ENCODE measurements around the gene ZPLD1.

Gene ZPLD1

DNA sequence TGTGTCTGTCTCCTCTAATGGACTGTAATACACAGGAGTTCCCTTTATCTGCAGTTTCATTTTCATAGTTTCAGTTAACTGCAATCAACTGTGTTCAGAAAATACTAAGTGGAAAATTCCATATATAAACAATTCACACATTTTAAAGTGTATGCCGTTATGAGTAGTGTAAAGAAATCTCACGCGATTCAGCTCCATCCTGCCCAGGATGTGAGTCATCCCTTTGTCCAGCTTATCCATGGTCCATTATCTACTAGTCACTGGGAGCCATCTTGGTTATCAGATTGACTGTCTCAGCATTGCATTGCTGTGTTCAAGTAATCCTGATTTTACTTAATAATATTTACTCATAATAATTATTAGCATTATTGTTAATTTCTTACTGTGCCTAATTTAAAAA lies 14.5 kb downstream of the ZPLD1 start:
- H3K9me3 Mint-ChIP-seq = no peaks in the 10 kb centered on the region
- no peak overlapping the region for H3K4me3 Mint-ChIP-seq
- no peak overlapping the region for H3K27ac Mint-ChIP-seq
- H3K27me3 Mint-ChIP-seq = peaks cover 2% of the 10 kb centered on the region
- no peak for ATAC-seq
- DNase-seq = no peak
- no peaks in the 10 kb centered on the region for H3K4me1 Mint-ChIP-seq
- H3K36me3 Mint-ChIP-seq (ENCODE audit: low read depth) = no peaks in the 10 kb centered on the region

DNA sequence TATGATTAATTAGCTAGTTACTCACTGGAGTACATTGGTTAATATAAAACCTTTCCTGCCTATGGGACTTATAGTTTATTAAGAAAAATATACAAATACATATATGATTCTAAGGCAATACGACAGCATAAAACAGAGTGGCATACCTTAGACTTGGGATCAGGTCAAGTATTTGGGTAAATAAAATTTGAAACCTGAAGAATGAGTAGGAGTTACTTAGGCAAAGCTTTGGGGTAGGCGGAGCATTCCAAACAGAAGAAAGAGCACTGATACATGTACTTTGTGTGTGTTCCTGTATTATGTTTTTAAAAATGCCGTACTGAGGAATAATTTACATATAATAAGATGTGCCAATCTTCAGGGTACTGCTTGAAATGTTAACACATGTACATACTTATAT lies 15.1 kb downstream of the ZPLD1 start:
- Mint-ChIP-seq H3K9me3 (no peaks in the 10 kb centered on the region), H3K36me3 (ENCODE audit: low read depth) (no peaks in the 10 kb centered on the region), H3K27ac (no peak overlapping the region), H3K4me3 (no peak overlapping the region), H3K27me3 (peaks cover 2% of the 10 kb centered on the region), H3K4me1 (no peaks in the 10 kb centered on the region)
- ATAC-seq (no peak), DNase-seq (no peak)

GRCh38 chr3:102450976-102451375 lies 16.2 kb downstream of the ZPLD1 start:
- peaks cover 5% of the 10 kb centered on the region for H3K27me3 Mint-ChIP-seq
- no peak overlapping the region for H3K27ac Mint-ChIP-seq
- no peak for ATAC-seq
- H3K4me3 Mint-ChIP-seq = no peak overlapping the region
- H3K36me3 Mint-ChIP-seq (ENCODE audit: low read depth) = no peaks in the 10 kb centered on the region
- no peaks in the 10 kb centered on the region for H3K4me1 Mint-ChIP-seq
- DNase-seq = no peak
- no peaks in the 10 kb centered on the region for H3K9me3 Mint-ChIP-seq

DNA sequence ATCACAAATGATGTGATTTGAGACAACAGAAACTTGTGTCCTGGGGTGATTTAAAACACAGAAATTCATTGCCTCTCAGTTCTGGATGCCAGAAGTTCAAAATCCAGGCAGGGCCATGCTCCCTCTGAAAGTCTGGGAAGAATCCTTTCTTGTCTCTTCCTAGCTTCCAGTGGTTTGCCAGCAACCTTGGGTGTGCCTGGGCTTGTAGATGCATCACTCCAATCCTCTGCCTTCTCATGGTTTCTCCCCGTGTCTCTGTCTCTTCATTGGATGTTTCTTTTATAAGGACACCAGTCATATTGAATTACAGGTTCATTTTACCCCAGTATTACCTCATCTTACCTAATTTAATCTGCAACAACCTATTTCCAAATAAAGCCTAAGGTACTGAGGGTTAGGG lies 16.7 kb downstream of the ZPLD1 start:
- Mint-ChIP-seq H3K27ac (no peak overlapping the region), H3K4me1 (no peaks in the 10 kb centered on the region), H3K36me3 (ENCODE audit: low read depth) (no peaks in the 10 kb centered on the region), H3K9me3 (no peaks in the 10 kb centered on the region), H3K4me3 (no peak overlapping the region), H3K27me3 (peaks cover 5% of the 10 kb centered on the region)
- DNase-seq (no peak), ATAC-seq (no peak)

- Mint-ChIP-seq H3K36me3 (ENCODE audit: low read depth) (no peaks in the 10 kb centered on the region), H3K9me3 (no peaks in the 10 kb centered on the region), H3K27me3 (peaks cover 2% of the 10 kb centered on the region), H3K4me3 (no peak overlapping the region), H3K27ac (no peak overlapping the region), H3K4me1 (no peaks in the 10 kb centered on the region)
- DNase-seq (no peak), ATAC-seq (no peak)
Measured at GRCh38 chr3:102454181-102454580, 19.4 kb downstream of the ZPLD1 start.

GRCh38 chr3:102457644-102458043 lies 22.8 kb downstream of the ZPLD1 start:
- Mint-ChIP-seq H3K4me1 (no peaks in the 10 kb centered on the region), H3K27me3 (peaks cover 5% of the 10 kb centered on the region), H3K36me3 (ENCODE audit: low read depth) (no peaks in the 10 kb centered on the region), H3K27ac (no peak overlapping the region), H3K4me3 (no peak overlapping the region), H3K9me3 (no peaks in the 10 kb centered on the region)
- DNase-seq (no peak), ATAC-seq (no peak)

DNA sequence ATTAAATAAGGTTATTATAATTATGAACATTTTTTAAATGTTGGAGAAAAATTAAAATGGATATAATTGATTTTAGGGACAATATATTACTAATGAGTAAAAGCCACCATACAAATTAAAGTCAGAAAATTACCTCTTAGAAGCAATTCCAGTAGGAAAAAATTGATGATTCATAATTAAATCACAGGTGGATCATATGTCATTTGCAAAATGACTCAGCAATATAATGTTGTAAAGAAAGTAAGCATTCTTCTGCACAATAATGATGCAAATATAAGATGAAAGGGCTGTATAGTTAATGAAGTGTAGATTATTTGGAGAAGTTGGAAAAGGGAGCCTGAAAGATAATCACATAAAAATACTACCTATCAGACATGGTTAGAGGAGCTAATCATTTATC lies 25.8 kb downstream of the ZPLD1 start:
- DNase-seq (no peak), ATAC-seq (no peak)
- Mint-ChIP-seq H3K27me3 (peaks cover 6% of the 10 kb centered on the region), H3K36me3 (ENCODE audit: low read depth) (no peaks in the 10 kb centered on the region), H3K4me1 (no peaks in the 10 kb centered on the region), H3K4me3 (no peak overlapping the region), H3K9me3 (no peaks in the 10 kb centered on the region), H3K27ac (no peak overlapping the region)

- Mint-ChIP-seq H3K27me3 (peaks cover 12% of the 10 kb centered on the region), H3K27ac (no peak overlapping the region), H3K36me3 (ENCODE audit: low read depth) (no peaks in the 10 kb centered on the region), H3K4me3 (no peak overlapping the region), H3K4me1 (no peaks in the 10 kb centered on the region), H3K9me3 (no peaks in the 10 kb centered on the region)
- ATAC-seq = no peak
- DNase-seq = no peak
Measured at GRCh38 chr3:102464261-102464660, 29.4 kb downstream of the ZPLD1 start.

- peaks cover 12% of the 10 kb centered on the region for H3K27me3 Mint-ChIP-seq
- no peaks in the 10 kb centered on the region for H3K9me3 Mint-ChIP-seq
- no peaks in the 10 kb centered on the region for H3K4me1 Mint-ChIP-seq
- no peaks in the 10 kb centered on the region for H3K36me3 Mint-ChIP-seq (ENCODE audit: low read depth)
- no peak for DNase-seq
- ATAC-seq = no peak
- no peak overlapping the region for H3K4me3 Mint-ChIP-seq
- H3K27ac Mint-ChIP-seq = no peak overlapping the region
Measured at GRCh38 chr3:102466001-102466400, 31.2 kb downstream of the ZPLD1 start.

DNA sequence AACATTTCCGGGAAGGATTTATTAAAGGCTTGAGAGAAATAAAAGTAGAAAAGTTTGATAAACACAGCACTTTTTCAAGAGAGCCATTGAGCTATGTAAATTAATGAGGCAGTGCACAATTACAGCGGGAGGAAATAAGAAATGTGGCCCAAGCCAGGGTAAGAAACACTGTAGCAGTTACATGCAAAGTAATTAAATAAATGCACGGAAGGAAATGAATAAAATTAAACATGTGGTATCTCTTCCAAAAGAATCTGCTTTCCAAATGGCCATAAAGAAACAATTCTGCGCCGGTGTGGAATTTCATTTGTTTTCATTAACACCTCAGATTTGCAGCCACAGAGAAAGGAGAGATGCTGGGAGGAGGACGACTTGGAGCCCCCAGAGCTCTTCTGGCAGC lies 35.3 kb downstream of the ZPLD1 start:
- Mint-ChIP-seq H3K27ac (no peak overlapping the region), H3K27me3 (peaks cover 7% of the 10 kb centered on the region), H3K36me3 (ENCODE audit: low read depth) (no peaks in the 10 kb centered on the region), H3K9me3 (no peaks in the 10 kb centered on the region), H3K4me3 (no peak overlapping the region), H3K4me1 (no peaks in the 10 kb centered on the region)
- ATAC-seq = no peak
- DNase-seq = no peak

DNA sequence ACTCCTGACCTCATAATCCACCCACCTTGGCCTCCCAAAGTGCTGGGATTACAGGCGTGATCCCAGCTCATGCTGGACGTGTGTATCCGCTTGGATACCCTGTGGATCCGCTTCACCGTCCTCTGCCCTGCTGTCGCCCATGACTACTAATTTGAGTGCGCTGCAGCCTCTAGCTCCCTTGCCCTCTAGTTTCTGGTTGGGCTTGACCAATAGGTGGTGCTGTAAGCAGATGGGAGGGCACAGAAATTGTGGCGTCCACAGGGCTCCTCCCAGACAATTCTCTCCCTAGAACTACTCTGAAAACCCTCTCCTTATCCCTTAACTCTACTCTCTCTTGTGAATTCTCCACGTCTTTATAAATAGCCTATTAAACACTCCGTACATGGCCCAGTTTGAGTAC lies 36.2 kb downstream of the ZPLD1 start:
- Mint-ChIP-seq H3K27ac (no peak overlapping the region), H3K36me3 (ENCODE audit: low read depth) (no peaks in the 10 kb centered on the region), H3K4me1 (no peaks in the 10 kb centered on the region), H3K9me3 (no peaks in the 10 kb centered on the region), H3K27me3 (peaks cover 7% of the 10 kb centered on the region), H3K4me3 (no peak overlapping the region)
- ATAC-seq (no peak), DNase-seq (no peak)

GRCh38 chr3:102471491-102471890 lies 36.7 kb downstream of the ZPLD1 start:
- no peaks in the 10 kb centered on the region for H3K36me3 Mint-ChIP-seq (ENCODE audit: low read depth)
- no peak overlapping the region for H3K27ac Mint-ChIP-seq
- ATAC-seq = no peak
- no peaks in the 10 kb centered on the region for H3K9me3 Mint-ChIP-seq
- H3K27me3 Mint-ChIP-seq = peaks cover 5% of the 10 kb centered on the region
- H3K4me3 Mint-ChIP-seq = no peak overlapping the region
- no peak for DNase-seq
- no peaks in the 10 kb centered on the region for H3K4me1 Mint-ChIP-seq

- Mint-ChIP-seq H3K4me1 (no peaks in the 10 kb centered on the region), H3K36me3 (ENCODE audit: low read depth) (no peaks in the 10 kb centered on the region), H3K9me3 (no peaks in the 10 kb centered on the region), H3K27ac (no peak overlapping the region), H3K4me3 (no peak overlapping the region), H3K27me3 (no peaks in the 10 kb centered on the region)
- DNase-seq (no peak), ATAC-seq (no peak)
Measured at GRCh38 chr3:102473648-102474047, 38.8 kb downstream of the ZPLD1 start.

GRCh38 chr3:102474207-102474606 lies 39.4 kb downstream of the ZPLD1 start:
- ATAC-seq (no peak), DNase-seq (no peak)
- no peaks in the 10 kb centered on the region for H3K36me3 Mint-ChIP-seq (ENCODE audit: low read depth)
- no peak overlapping the region for H3K27ac Mint-ChIP-seq
- no peaks in the 10 kb centered on the region for H3K27me3 Mint-ChIP-seq
- no peaks in the 10 kb centered on the region for H3K4me1 Mint-ChIP-seq
- no peaks in the 10 kb centered on the region for H3K9me3 Mint-ChIP-seq
- no peak overlapping the region for H3K4me3 Mint-ChIP-seq

- Mint-ChIP-seq H3K4me1 (no peaks in the 10 kb centered on the region), H3K27ac (no peak overlapping the region), H3K4me3 (no peak overlapping the region), H3K27me3 (no peaks in the 10 kb centered on the region), H3K9me3 (no peaks in the 10 kb centered on the region), H3K36me3 (ENCODE audit: low read depth) (no peaks in the 10 kb centered on the region)
- ATAC-seq (no peak), DNase-seq (no peak)
Measured at GRCh38 chr3:102476198-102476597, 41.4 kb downstream of the ZPLD1 start.

DNA sequence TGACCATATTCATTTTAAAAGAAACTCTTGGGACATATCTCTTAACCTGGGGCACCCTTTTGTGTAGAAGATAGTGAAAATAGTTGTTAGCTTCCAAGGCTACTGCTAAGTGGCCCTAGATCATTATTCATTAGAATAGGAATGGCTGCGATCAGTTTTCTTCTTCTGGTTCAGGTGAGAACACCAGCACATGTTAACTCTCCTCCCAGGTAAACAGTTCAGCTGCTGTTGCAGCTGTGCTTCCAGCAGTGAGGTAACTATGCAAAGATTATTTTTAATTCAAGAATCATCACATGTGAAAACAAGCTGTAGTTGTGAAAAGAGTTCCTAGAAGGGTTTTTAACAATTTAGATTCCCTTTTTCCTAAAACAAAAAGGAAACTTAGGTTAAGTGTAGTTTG lies 43.3 kb downstream of the ZPLD1 start:
- no peaks in the 10 kb centered on the region for H3K4me1 Mint-ChIP-seq
- H3K27me3 Mint-ChIP-seq = no peaks in the 10 kb centered on the region
- H3K9me3 Mint-ChIP-seq = no peaks in the 10 kb centered on the region
- DNase-seq = no peak
- H3K4me3 Mint-ChIP-seq = no peak overlapping the region
- no peak for ATAC-seq
- no peak overlapping the region for H3K27ac Mint-ChIP-seq
- H3K36me3 Mint-ChIP-seq (ENCODE audit: low read depth) = no peaks in the 10 kb centered on the region

Measured in activated naive CD8-positive, alpha-beta T cell treated with anti-CD3 and anti-CD28 coated beads, Interleukin-2, amount 50 U/mL, for 24 hours (primary cell).